Activated T-helper 2 cell treated with anti-CD3 and anti-CD28 coated beads, Interferon-gamma antibody, Interleukin-2, Interleukin-4, amounts not matched to agents 10 μg/mL and 5 μg/mL and 100 μg/mL, durations not matched to agents 14 hours and 24 hours and 36 hours (primary cell): ENCODE results near the gene PLEKHA6. TPM values are rescaled to one million over a fixed set of nuclear protein-coding genes. Genes with fewer than 3 reads are reported as not detected.
"Not testable (repeated sequence)": the region's sequence is repeated elsewhere in the genome, so short reads cannot be mapped to it uniquely, and the experiment has no call there.

Experiments
- DNase-seq: peaks from one replicate; pipeline ENCODE4 v3.0.0; 2021; ENCODE audit warnings: low spot score
- H3K27ac Mint-ChIP-seq: one replicate; pipeline ENCODE4 v1.8.0; 2021; ENCODE audit warnings: mixed read lengths
- H3K27me3 Mint-ChIP-seq: one replicate; pipeline ENCODE4 v1.8.0; 2021; ENCODE audit warnings: low read depth, mixed read lengths
- H3K36me3 Mint-ChIP-seq: one replicate; pipeline ENCODE4 v1.8.0; 2021; ENCODE audit warnings: low read depth, mixed read lengths
- H3K4me1 Mint-ChIP-seq: one replicate; pipeline ENCODE4 v1.8.0; 2021; ENCODE audit warnings: low read depth, mixed read lengths
- H3K4me3 Mint-ChIP-seq: one replicate; pipeline ENCODE4 v1.8.0; 2021; ENCODE audit warnings: low read depth, mild to moderate bottlenecking, moderate library complexity, mixed read lengths
- H3K9me3 Mint-ChIP-seq: one replicate; pipeline ENCODE4 v1.8.0; 2021; ENCODE audit warnings: mixed read lengths
- intact Hi-C: fragments of 100-400 bp; cut with micrococcal nuclease; formaldehyde crosslinking; loops from one replicate; pipeline ENCODE4 v1.15.1; 2023
- total RNA-seq: library from RNA; stranded (reverse); gene quantifications from 2 replicates; pipeline ENCODE4 v1.2.3, GENCODE V29; 2022

The PLEKHA6 gene
- total RNA-seq, 1 donor from 2014 or later = 0.52 TPM

GRCh38 chr1:204336421-204337035 is 23.2 kb downstream of the PLEKHA6 start:
- intact Hi-C loops = no loop called here
- Mint-ChIP-seq H3K27me3 (peaks cover 13% of the 10 kb centered on the region), H3K4me3 (no peak overlapping the region), H3K27ac (no peak overlapping the region), H3K9me3 (no peaks in the 10 kb centered on the region), H3K36me3 (no peaks in the 10 kb centered on the region), H3K4me1 (no peaks in the 10 kb centered on the region)
- no peak for DNase-seq

- Mint-ChIP-seq H3K4me1 (no peaks in the 10 kb centered on the region), H3K36me3 (no peaks in the 10 kb centered on the region), H3K9me3 (no peaks in the 10 kb centered on the region), H3K27me3 (peaks cover 11% of the 10 kb centered on the region), H3K27ac (no peak overlapping the region), H3K4me3 (no peak overlapping the region)
- intact Hi-C loops = no loop called here
- no peak for DNase-seq
These were observed 24.2 kb downstream of the PLEKHA6 start for GRCh38 chr1:204335533-204335932.

- H3K36me3 Mint-ChIP-seq = no peaks in the 10 kb centered on the region
- no peak for DNase-seq
- H3K9me3 Mint-ChIP-seq = no peaks in the 10 kb centered on the region
- H3K27me3 Mint-ChIP-seq = peaks cover 8% of the 10 kb centered on the region
- no peak overlapping the region for H3K4me3 Mint-ChIP-seq
- no peaks in the 10 kb centered on the region for H3K4me1 Mint-ChIP-seq
- intact Hi-C loops = no loop called here
- H3K27ac Mint-ChIP-seq = no peak overlapping the region
These were observed 24.6 kb downstream of the PLEKHA6 start for GRCh38 chr1:204335085-204335484.

GRCh38 chr1:204334455-204334854 is 25.3 kb downstream of the PLEKHA6 start:
- no peak for DNase-seq
- Mint-ChIP-seq H3K4me3 (no peak overlapping the region), H3K36me3 (no peaks in the 10 kb centered on the region), H3K4me1 (no peaks in the 10 kb centered on the region), H3K27ac (no peak overlapping the region), H3K27me3 (peaks cover 7% of the 10 kb centered on the region), H3K9me3 (no peaks in the 10 kb centered on the region)
- intact Hi-C loops = no loop called here

- intact Hi-C loops = no loop called here
- Mint-ChIP-seq H3K9me3 (no peaks in the 10 kb centered on the region), H3K27ac (no peak overlapping the region)
These were observed 26.3 kb downstream of the PLEKHA6 start for GRCh38 chr1:204333427-204333826.

GRCh38 chr1:204331847-204332487 is 27.8 kb downstream of the PLEKHA6 start:
- H3K36me3 Mint-ChIP-seq = no peaks in the 10 kb centered on the region
- no peaks in the 10 kb centered on the region for H3K27me3 Mint-ChIP-seq
- H3K27ac Mint-ChIP-seq = no peak overlapping the region
- intact Hi-C loops = no loop called here
- DNase-seq = no peak
- H3K4me3 Mint-ChIP-seq = no peak overlapping the region
- H3K4me1 Mint-ChIP-seq = no peaks in the 10 kb centered on the region
- H3K9me3 Mint-ChIP-seq = no peaks in the 10 kb centered on the region

More at GRCh38 chr1:204333427-204333826, 26.3 kb downstream of the PLEKHA6 start:
- no peak for DNase-seq
- Mint-ChIP-seq H3K4me1 (no peaks in the 10 kb centered on the region), H3K4me3 (no peak overlapping the region), H3K36me3 (no peaks in the 10 kb centered on the region), H3K27me3 (peaks cover 3% of the 10 kb centered on the region)

- H3K4me1 Mint-ChIP-seq = no peaks in the 10 kb centered on the region
- no peaks in the 10 kb centered on the region for H3K27me3 Mint-ChIP-seq
- DNase-seq = no peak
- no peaks in the 10 kb centered on the region for H3K36me3 Mint-ChIP-seq
- no peak overlapping the region for H3K27ac Mint-ChIP-seq
- H3K4me3 Mint-ChIP-seq = no peak overlapping the region
- no peaks in the 10 kb centered on the region for H3K9me3 Mint-ChIP-seq
- intact Hi-C loops = no loop called here
These were observed 28.5 kb downstream of the PLEKHA6 start for GRCh38 chr1:204331275-204331674.

GRCh38 chr1:204327870-204328269 is 31.9 kb downstream of the PLEKHA6 start:
- peaks cover 13% of the 10 kb centered on the region for H3K4me1 Mint-ChIP-seq
- H3K4me3 Mint-ChIP-seq, H3K27me3 Mint-ChIP-seq, H3K27ac Mint-ChIP-seq, H3K36me3 Mint-ChIP-seq, intact Hi-C loops, DNase-seq, H3K9me3 Mint-ChIP-seq: not testable (repeated sequence)

- Mint-ChIP-seq H3K27ac (no peak overlapping the region), H3K27me3 (no peaks in the 10 kb centered on the region), H3K4me1 (peaks cover 13% of the 10 kb centered on the region), H3K36me3 (no peaks in the 10 kb centered on the region), H3K4me3 (no peak overlapping the region), H3K9me3 (no peaks in the 10 kb centered on the region)
- intact Hi-C loops = no loop called here
- no peak for DNase-seq
These were observed 32.4 kb downstream of the PLEKHA6 start for GRCh38 chr1:204327359-204327758.

- Mint-ChIP-seq H3K4me3 (no peak overlapping the region), H3K36me3 (no peaks in the 10 kb centered on the region), H3K27me3 (no peaks in the 10 kb centered on the region), H3K27ac (no peak overlapping the region), H3K4me1 (peaks cover 13% of the 10 kb centered on the region), H3K9me3 (no peaks in the 10 kb centered on the region)
- intact Hi-C loops = no loop called here
- no peak for DNase-seq
These were observed 32.9 kb downstream of the PLEKHA6 start for GRCh38 chr1:204326771-204327300.

GRCh38 chr1:204325944-204326343 is 33.8 kb downstream of the PLEKHA6 start:
- no peaks in the 10 kb centered on the region for H3K36me3 Mint-ChIP-seq
- DNase-seq = no peak
- intact Hi-C loops = loop anchor here (2.0 kb wide), 1 partner anchor 37 kb away; no protein-coding TSS in a partner anchor
- no peak overlapping the region for H3K4me3 Mint-ChIP-seq
- H3K9me3 Mint-ChIP-seq = no peaks in the 10 kb centered on the region
- H3K4me1 Mint-ChIP-seq = peaks cover 15% of the 10 kb centered on the region
- H3K27ac Mint-ChIP-seq = no peak overlapping the region
- H3K27me3 Mint-ChIP-seq = no peaks in the 10 kb centered on the region

GRCh38 chr1:204323887-204324286 is 35.8 kb downstream of the PLEKHA6 start:
- DNase-seq = no peak
- peaks cover 28% of the 10 kb centered on the region for H3K4me1 Mint-ChIP-seq
- no peaks in the 10 kb centered on the region for H3K36me3 Mint-ChIP-seq
- no peak overlapping the region for H3K4me3 Mint-ChIP-seq
- H3K9me3 Mint-ChIP-seq = no peaks in the 10 kb centered on the region
- intact Hi-C loops = loop anchor here (2.0 kb wide), 1 partner anchor 39 kb away; no protein-coding TSS in a partner anchor
- peak overlapping the region; percentile 87 for H3K27ac Mint-ChIP-seq
- H3K27me3 Mint-ChIP-seq = no peaks in the 10 kb centered on the region

GRCh38 chr1:204322339-204322868 is 37.3 kb downstream of the PLEKHA6 start:
- H3K4me3 Mint-ChIP-seq = no peak overlapping the region
- no peak overlapping the region for H3K27ac Mint-ChIP-seq
- no peaks in the 10 kb centered on the region for H3K36me3 Mint-ChIP-seq
- H3K27me3 Mint-ChIP-seq = no peaks in the 10 kb centered on the region
- H3K9me3 Mint-ChIP-seq = no peaks in the 10 kb centered on the region
- intact Hi-C loops = no loop called here
- H3K4me1 Mint-ChIP-seq = peaks cover 28% of the 10 kb centered on the region
- DNase-seq = no peak
